B cell (primary cell): Measurements from ENCODE around the gene DDAH2.

ENCODE experiments used
- EZH2 ChIP-seq: IDR thresholded peaks from 2 replicates; pipeline ENCODE4 v1.6.1; 2012; ENCODE audit warnings: borderline replicate concordance, low read depth, mild to moderate bottlenecking, moderate library complexity, low read length; ENCODE audit not compliant: insufficient read depth, poor library complexity, severe bottlenecking
- TF ChIP-seq, protein P1 (sequence below): fragments of 200-600 bp; IDR thresholded peaks from one replicate; pipeline ENCODE4 v1.8.0; 2022; ENCODE audit warnings: antibody characterized with exemption, mild to moderate bottlenecking

- TF ChIP-seq, protein P1, sequence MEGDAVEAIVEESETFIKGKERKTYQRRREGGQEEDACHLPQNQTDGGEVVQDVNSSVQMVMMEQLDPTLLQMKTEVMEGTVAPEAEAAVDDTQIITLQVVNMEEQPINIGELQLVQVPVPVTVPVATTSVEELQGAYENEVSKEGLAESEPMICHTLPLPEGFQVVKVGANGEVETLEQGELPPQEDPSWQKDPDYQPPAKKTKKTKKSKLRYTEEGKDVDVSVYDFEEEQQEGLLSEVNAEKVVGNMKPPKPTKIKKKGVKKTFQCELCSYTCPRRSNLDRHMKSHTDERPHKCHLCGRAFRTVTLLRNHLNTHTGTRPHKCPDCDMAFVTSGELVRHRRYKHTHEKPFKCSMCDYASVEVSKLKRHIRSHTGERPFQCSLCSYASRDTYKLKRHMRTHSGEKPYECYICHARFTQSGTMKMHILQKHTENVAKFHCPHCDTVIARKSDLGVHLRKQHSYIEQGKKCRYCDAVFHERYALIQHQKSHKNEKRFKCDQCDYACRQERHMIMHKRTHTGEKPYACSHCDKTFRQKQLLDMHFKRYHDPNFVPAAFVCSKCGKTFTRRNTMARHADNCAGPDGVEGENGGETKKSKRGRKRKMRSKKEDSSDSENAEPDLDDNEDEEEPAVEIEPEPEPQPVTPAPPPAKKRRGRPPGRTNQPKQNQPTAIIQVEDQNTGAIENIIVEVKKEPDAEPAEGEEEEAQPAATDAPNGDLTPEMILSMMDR, result no peak
- TF ChIP-seq EZH2, result no peak
These were observed 31.5 kb downstream of the DDAH2 start for GRCh38 chr6:31697555-31697954.
